NCI-H1930 (cell line): ENCODE measurements around the gene CTSW.
A peak's percentile ranks its signal among the peaks of the same experiment; 100 is the strongest.

ENCODE experiments used
- DNase-seq, 2 experiments: peaks; one replicate each; lab custom pipeline; 2025; lab: John Stamatoyannopoulos, UW

Gene CTSW

DNA sequence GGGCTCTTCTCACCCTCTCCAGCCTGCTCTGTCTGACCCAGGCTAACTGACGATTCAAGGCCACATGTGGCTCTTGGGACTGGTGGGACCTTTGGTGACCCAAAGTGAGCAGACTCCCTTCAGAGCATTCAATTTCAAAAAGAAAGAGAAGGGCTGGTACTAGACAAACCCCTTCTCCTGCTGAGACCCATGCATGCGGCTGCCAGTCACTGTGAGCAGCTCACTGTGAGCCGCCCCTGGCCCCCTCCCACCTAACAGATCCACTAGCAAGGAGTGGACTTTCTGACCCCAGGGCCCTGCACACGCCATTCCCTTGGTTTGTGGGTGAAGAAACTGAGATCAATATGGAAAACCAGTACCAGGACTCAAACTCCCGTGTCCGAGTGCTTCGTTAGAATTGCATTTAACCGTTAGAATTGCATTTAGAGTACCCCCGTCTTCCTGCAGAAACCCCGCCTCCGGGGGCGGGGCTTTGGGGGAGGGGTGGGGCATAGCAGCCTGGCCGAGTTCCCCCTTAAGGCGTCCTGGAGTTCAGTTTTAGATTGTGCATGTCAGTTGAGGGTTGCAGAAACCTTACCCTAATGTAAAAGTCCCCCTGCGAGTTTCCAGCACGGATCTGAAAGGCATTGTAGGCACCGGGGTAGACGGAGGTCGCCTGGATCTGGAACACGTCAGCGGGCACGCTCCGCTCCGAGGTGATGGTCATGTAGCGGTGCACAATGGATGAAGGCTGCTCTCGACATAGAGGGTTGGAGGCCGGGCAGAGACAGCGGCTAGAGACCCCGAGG lies 12.2 kb upstream of the CTSW start:
- no peak for DNase-seq

DNA sequence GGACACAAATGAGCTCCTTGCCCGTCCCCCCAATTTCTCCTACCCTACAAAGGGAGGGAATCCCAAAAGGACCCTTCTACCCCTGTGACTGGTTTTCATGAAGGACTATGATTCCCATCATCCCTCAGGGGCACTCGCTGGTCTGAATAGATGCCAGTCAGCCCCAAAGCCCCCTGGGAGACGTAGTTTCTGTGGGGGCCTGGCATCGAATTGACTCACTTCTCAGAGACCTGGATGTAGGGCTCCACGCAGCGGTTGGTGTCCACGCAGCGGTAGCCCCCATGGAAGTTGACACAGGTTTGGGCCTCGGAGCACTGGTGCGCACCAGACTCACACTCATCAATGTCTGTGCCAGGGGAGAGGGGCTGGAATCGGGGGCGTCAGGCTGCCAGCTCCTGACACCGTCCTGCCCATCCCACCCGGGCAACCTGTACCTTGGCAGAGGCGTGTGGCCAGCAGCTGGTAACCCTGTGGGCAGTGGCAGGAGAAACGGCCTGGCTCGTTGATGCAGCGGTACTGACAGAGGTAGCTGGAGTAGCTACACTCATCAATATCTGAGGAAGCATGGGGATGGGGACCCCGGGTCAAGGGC lies 11.5 kb upstream of the CTSW start:
- peak in 1 of 2 experiments; percentile 54 for DNase-seq

DNA sequence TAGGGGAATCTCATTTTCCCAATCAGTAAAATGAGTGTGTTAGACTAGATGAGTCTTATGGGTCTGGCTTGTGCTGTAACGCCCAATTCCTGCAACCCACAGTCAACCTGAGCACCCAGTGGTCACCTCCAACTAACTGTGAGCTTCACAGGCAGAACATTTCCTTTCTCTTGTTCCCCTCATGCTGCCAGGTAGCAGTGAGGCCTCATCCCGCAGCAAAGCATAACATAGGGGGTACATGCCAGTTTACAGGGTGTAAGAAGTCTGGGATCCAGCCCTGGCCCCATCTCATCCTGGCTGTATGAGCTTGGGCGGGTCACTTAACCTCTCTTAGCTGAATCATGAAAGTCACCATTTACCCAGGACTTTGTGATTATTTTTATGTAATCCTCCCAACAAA lies 10.7 kb upstream of the CTSW start:
- DNase-seq: no peak

DNA sequence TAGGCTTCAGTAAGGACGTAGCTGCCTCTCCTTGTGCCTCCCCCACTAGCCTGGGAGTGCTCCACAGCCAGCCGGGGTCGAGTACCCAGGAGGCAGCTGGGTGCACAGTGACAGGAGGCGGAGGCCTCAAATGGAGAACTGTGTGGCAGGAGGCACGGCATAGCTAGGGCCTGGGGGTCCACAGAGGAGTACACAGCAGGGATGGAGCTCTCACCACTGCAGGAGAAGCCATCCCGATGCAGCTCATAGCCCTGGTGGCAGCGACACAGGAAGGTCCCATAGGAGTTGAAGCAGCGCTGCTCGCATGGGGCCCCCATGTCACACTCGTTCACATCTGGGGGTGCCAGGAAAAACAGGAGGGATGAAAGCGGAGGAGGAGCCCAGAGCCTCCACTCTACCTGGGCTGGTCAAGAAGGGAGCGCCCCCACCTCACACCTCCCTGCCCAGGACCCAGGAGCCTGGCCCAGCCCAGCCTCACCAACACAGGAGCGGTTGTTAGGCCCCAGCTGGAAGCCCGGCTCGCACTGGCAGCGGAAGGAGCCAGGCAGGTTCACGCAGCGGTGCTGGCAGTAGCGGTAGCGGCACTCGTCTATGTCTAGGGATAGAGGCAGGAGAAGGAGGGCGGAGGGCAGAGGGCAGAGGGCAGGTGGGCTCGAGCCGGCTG lies 9.9 kb upstream of the CTSW start:
- no peak for DNase-seq

DNA sequence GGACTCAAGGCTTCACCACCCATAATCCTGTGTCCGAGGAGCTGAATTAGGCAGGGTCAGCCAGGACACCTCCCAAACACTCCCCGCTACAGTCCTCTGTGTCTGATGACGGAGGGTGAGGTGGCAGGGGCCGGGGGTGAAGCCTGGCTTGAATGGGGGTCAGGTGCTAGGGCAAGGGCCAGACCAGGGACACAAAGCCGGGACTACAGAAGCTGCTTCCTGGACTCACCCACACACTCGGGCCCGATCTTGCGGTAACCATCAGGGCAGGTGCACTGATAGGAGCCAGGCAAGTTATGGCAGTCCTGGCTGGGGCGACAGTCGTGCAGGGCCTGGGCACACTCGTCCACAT lies 9.4 kb upstream of the CTSW start:
- DNase-seq: no peak

DNA sequence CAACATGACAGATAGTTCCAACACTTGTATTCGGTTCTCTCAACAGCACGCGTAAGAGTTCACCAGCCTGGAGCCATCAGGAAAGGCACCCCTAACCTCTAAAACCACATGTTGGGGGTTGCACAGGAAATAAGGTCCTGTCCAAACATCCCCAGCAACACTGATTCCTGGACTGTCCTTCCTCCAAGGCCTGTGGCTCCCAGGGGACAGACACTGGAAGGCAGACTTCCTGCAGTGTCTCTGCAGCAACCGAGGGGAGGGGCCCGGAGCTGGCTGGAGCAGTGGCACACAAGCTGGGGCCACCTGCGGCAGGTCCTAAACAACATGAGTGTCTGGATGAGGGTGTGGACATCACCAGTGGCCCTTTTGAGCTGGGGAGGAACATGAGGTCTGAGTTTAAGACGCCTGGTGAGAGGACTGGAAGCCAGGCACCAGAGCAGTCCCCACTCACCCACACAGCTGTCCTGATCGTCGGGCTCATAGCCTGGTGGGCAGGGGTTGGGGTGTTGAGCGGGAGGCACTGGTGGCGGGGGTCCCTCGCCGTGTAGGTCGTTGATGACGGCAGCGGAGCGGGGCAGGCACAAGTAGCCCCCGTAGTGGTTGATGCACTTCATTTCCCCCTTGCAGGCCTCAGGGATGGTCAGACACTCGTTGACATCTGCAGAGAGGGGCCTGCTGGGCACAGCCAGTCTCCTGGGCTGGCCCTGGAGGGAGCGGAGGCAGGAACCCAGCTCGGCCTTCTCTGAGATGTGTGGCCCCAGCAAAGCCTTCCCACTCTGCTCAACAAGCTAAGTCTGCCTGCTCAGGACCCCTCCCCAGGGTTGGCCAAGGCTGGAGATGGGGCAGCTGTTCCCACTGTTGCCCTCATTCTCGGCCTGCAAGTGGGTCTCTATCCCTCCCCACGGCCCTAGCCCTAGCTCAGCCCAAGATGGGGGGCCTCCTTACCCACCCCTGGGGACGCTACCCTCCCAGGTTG lies 8.6 kb upstream of the CTSW start:
- no peak for DNase-seq

DNA sequence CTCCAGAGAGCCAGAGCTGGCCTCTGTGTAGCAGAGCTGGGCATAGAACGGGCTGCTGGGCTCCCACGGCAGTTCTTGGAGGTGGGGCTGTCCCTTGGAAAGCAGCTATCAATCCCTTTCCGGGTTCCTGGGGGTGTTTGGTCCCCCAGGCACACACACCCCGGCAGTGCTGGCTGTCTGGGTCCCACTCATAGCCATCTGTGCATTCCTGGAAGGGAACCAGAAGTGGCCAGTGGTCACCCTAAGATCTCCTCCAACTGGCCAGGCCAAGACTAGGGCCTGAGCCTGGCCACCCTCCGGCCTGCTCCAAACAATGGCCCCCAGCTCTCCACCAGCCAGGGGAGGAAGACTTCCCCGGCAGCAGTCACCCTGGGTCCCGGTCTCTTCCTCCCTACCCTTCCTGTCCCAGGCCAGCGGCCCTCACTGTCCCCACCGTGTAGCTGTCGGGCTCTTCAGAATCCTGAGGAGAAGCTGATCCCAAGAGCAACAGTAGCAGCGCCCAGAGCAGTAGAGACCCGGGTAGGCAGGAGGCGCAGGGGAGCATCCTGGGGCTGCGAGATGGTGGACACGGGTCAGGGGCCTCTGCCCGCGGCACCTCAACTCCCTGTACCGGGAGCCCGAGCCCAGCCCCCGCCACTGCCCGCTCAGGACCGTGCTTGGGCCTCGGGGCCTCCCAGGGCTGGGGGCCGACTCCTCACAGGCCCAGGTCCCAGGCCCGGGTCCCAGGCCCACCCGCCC lies 7.7 kb upstream of the CTSW start:
- no peak for DNase-seq

DNA sequence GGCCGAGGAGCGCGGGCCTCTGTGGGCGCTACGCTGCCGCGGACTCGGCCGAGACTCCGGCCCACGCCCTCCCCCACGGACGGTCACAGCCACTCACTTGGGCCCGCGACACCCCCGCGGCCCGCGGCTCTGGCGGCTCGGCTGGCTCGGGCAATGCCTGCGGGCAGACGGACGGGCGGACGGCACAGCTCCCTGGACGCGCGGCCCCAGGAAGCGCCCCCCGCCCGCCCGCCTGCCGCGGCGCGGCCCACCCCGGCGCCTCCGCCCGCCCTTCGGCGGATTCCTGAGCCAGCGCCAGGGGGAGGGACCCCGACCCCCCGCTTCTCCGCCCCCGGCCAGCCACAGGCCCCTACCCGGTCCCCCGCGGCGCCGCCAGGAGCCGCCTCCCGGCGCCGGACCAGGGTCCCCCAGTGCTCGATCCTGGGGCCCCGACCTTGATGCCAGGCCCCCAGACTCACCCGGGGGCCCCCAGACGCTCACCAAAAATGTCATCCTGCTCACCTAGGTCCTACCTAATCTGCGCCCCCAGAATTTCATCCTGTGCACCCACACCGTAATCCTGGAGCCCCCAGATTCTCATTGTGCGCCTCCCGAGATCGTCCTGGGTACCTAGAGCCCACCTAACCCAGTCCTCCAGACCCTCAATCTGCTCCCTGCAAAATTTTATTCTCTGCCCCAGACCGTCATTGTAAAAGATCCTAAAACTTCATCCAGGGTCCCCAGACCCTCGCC lies 6.9 kb upstream of the CTSW start, which contains the start of gene EFEMP2:
EFEMP2 (minus strand) TSS at position 215 of the 732 bp plus-strand sequence. CDS start 446 bp downstream, outside the sequence.
- DNase-seq: no peak

DNA sequence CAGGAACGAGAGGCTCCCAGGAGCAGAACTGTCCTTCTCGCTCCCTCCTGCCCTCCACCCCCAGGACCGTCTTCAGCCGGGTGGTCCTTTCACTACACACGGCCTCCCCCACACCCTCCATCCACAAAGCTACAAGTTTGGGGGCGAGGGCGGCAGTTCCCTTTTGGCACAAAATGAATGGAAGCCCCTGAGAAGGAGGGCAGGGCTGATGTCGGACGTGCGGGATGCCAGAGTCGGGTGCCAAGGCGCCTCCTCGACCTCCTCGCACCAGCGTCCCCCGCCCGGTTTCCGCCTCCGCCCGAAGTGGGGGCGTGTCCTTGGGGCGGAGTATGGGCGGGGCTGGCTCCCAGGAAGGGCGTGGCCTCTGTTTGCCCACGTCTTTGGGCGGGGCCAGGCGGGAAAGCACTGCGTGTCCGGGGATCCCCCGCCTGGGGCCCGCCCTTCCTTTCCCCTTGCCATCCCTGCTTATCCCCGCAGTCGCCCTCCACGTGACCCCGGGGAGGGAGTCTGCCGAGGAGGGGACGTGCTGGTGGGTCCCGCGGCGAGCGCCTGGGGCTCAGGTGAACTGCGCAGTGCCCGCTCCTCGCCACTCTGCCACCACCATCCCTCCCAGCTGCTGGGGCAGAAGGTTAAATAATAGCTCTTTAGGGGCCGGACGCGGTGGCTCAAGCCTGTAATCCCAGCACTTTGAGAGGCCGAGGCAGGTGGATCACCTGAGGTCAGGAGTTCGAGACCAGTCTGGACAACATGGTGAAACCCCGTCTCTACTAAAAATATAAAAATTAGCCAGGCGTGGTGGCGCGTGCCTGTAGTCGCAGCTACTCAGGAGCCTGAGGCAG lies 6.1 kb upstream of the CTSW start:
- peak; percentile 84 to 91 for DNase-seq

DNA sequence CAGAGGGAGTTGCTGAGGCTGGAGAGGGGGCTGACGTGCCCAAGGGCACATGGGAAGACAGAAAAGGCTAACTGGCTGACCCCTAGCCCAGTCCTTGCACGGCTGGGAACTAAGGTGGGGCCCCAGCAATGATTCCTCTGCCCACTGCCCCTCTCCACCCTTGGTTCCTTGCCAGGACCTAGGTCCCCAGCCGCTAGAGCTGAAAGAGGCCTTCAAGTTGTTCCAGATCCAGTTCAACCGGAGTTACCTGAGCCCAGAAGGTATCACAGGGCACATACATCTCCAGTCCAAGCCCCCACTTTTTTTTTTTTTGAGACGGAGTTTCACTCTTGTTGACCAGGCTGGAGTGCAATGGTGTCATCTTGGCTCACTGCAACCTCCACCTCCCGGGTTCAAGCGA lies 390 bp downstream of the CTSW start:
- no peak for DNase-seq

DNA sequence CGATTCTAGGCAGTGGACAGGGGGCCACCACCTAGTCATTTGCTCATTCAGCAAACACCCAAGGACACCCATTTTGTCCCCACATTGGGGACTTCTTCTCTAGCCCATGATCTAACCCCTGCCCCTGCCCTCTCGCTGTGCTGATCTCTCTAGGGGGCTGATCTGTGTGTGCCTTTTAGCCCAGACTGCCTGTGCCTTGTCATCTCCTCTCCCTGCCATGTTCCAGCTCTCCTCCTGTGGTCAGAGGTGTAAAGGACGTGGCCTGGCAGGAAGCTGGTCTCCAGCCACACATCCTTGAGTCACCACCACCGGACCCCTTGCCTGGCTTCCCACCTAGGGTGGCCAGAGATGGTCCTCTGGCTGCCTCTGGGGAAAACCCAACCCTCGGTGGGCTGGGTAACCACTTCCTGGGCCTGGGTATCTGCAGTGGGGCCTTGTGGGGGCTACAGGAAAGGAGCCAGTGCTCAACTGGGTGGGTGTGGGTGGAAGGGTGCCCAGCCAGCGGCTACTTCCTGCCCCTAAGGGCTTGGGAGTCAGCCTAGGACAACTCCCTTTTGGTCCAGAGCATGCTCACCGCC lies 1.3 kb downstream of the CTSW start:
- no peak for DNase-seq

DNA sequence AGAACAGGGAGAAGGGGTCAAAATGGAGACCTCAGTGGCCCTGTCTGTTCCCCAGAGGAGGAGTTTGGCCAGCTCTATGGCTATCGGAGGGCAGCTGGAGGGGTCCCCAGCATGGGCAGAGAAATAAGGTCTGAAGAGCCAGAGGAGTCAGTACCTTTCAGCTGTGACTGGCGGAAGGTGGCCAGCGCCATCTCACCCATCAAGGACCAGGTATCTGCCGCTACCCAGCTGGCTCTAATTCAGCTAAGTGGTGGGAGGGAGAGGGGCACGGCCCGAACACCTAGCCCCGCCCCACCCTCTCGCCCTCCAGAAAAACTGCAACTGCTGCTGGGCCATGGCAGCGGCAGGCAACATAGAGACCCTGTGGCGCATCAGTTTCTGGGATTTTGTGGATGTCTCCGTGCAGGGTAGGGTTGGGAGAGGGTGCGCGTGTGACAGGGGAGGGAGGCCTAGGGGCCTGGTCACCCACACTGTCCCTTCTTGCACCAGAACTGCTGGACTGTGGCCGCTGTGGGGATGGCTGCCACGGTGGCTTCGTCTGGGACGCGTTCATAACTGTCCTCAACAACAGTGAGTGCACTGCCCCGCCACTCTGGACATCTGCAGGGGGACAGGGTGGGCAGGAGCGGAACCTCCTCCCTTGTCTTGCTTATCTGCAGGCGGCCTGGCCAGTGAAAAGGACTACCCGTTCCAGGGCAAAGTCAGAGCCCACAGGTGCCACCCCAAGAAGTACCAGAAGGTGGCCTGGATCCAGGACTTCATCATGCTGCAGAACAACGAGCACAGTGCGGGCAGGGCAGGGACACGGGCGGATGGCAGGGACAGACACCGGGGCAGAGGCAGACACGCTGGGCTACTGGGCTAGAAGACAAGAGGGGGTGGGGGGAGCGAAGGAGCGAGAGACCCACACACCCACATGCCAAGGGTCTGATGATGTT lies 2.8 kb downstream of the CTSW start:
- no peak for DNase-seq

DNA sequence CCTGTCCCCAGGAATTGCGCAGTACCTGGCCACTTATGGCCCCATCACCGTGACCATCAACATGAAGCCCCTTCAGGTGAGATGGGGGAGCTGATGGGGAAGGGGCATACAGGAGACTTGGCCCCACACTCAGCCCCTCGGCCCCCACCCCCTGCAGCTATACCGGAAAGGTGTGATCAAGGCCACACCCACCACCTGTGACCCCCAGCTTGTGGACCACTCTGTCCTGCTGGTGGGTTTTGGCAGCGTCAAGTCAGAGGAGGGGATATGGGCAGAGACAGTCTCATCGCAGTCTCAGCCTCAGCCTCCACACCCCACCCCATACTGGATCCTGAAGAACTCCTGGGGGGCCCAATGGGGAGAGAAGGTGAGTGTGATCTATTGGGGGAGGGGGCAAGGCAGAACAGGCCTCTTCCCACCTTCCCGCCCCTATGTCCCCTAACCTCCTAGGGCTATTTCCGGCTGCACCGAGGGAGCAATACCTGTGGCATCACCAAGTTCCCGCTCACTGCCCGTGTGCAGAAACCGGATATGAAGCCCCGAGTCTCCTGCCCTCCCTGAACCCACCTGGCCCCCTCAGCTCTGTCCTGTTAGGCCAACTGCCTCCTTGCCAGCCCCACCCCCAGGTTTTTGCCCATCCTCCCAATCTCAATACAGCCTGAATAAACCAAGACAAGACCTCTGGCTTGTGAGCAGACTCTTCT lies 3.6 kb downstream of the CTSW start:
- DNase-seq: no peak

DNA sequence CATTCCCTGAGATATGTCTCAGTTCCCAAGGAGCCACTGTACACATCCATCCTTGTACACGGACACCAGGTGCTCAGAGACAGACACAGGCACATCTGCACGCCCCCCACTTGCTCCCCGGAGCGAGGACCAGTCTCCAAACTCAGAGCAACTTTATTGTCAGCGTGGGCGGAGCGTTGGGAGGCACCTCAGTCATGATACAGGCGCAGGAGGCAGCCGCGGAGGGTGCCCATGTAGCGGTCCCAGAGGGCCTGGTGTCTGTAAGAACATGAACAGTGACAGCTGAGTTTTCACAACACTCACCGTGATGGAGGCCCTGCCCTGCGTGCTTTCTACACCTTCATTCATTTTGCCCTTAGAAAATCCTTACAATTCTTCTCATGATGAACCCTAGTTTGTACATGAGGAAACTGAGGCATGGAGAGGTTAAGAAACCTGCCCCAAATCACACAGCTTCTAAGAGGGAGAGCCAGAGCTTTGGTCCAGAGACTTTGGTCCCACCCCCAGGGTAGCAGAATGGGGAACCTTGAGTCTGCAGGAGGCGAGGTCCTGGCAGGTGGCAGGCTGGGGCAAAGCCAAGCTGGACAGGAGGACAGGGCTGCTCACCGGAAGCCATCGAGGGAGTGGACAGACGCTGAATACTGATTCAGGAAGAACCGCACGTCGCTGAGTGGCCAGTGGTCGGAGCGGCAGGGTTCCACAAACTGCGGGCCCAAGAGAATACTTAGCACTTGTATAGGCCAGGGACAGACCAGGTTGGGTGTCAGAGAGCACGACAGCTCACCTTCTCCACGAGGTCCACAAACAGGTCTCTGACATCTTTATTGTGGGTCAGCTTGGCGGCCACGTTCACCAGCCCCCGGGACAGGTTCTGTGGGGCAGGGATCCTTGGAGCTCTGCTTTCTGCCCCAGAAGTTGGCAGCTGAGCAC lies 4.4 kb downstream of the CTSW start:
- DNase-seq: no peak

DNA sequence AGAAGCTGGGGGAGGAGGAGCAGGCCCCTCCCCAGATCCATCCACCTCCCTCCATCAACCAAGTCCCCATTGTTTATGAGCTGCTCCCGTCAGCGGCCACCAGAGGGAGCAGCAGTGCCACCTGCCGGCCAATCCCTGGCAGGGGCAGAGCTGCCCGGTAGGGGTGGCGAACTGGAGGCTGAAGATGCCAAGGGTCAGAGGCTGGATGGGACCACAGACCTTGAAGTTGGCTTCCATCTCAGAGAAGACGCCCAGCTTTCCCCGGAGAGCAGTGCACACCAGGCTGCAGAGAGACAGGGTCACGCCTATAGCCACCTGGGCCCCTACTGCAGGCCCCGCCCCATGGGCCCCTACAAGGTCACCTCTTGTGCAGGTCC lies 5.1 kb downstream of the CTSW start:
- DNase-seq: peak; percentile 50 to 74

DNA sequence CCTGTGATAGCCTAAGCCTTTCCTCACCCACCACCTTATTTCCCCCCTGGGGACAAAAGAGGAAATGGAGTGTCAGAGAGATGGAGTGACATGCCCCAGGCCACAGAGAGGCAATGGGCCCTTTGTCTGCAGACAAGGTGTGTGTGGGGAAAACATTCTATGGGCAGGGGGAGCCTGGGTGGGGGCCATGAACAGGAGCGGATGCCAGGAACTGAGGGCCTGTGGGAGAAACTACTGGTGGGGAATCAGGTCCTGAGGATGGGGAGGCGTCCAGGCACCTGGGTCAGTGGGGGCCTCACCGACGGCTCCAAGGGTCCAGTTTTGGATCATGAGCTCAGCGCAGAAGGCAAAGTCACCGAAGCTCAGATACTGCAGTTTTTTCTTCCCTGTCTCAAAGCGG lies 5.6 kb downstream of the CTSW start:
- DNase-seq: no peak
